ENCODE measurements around the gene ARAP1.

DNA sequence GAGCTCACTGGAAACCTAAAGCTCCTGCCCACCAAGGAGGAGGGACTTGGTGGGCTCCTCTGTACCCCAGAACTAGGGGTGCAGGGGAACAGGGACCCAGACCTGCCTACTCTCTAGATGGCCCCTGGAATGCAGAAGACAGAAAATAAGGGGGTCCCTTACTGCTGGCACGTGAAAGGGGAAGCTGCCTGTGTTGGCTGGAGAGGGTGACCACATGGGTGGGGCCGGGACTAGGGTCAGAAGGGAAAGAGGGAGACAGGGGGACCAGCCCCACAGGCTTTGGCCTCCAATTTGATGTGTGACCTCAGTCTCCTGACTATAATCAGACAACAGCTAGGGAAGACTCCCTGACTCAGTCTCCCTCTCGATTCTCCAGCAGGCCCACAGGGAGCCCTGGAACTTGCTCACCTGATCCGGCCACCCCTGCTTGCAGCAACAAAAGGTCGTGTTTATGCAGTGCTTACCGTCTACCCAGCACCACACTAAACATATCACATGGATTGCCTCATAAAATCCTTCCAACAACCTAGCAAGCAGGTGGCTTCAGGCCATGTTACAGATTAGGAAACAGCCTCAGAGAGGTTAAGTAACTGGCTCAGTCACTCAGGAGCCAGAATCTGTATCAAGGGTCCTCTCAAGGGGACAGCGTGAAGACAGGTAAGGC is 10.2 kb downstream of the ARAP1 start:
- TF ChIP-seq, protein P1, sequence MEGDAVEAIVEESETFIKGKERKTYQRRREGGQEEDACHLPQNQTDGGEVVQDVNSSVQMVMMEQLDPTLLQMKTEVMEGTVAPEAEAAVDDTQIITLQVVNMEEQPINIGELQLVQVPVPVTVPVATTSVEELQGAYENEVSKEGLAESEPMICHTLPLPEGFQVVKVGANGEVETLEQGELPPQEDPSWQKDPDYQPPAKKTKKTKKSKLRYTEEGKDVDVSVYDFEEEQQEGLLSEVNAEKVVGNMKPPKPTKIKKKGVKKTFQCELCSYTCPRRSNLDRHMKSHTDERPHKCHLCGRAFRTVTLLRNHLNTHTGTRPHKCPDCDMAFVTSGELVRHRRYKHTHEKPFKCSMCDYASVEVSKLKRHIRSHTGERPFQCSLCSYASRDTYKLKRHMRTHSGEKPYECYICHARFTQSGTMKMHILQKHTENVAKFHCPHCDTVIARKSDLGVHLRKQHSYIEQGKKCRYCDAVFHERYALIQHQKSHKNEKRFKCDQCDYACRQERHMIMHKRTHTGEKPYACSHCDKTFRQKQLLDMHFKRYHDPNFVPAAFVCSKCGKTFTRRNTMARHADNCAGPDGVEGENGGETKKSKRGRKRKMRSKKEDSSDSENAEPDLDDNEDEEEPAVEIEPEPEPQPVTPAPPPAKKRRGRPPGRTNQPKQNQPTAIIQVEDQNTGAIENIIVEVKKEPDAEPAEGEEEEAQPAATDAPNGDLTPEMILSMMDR (IDR thresholded peaks at IDR 0.05): no peak
- no peak for TF ChIP-seq POLR2A (IDR thresholded peaks at IDR 0.05)

Measured in Peyer's patch (tissue), 4 donors.